ENCODE measurements around the gene FADS2. TPM values are rescaled to one million over a fixed set of nuclear protein-coding genes. Genes with fewer than 3 reads are reported as not detected.

FADS2 gene
- total RNA-seq, 4 donors from 2014 or later: 2.8 to 9.3 (median 7.0) TPM

DNA sequence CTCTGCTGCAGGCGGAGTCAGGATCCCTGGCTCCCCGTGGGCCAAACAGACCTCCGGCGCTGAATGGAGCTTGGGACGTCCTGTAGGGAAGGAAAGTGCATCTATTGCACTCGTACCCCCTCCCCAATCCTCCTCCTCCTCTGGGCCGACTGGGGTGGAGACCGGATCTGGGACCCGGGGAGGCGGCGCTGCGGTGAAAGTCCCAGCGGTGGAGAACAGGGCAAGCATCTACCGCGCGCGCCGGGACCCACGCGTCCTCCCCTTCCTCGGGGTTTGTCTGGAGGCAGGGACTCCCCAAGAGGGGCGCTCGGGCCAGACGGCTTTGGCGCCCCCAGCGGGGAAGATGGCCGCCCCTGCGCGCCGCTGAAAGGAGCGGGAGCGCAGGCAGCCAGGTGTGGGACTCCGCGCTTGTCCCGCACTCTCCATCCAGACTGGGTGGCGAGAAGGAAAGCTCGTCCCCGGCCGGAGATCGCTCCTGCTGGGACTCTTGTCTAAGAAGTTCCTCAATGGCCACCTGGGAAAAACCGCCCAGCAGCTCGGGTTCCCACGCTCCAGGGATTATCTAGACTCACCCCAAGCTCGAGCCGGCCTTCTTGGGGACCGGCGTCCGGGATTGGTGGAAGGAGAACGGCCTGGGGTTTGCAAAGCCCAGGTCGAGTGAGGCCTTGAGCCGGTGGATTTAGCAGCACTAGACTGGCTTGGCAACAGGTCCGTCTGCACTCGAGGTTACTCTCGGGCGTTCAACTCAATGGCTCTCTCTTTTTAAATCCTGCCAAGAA, 718 bp downstream of the FADS2 start:
- peak overlapping the region; percentile 1 to 42 (median 42) for H3K4me3 ChIP-seq (replicated peaks in 1 of 3)
- H3K27me3 ChIP-seq: no peaks in the 10 kb centered on the region
- no peaks in the 10 kb centered on the region for H3K36me3 ChIP-seq
- intact Hi-C loops (cut with DNase I): loop anchor here (5.0 kb wide), 1 partner anchor 58 kb away; no protein-coding TSS in a partner anchor
- peak overlapping the region; percentile 32 to 60 (median 51) for H3K27ac ChIP-seq
- DNase-seq: peak; percentile 85 to 86
- TF ChIP-seq, protein P1, sequence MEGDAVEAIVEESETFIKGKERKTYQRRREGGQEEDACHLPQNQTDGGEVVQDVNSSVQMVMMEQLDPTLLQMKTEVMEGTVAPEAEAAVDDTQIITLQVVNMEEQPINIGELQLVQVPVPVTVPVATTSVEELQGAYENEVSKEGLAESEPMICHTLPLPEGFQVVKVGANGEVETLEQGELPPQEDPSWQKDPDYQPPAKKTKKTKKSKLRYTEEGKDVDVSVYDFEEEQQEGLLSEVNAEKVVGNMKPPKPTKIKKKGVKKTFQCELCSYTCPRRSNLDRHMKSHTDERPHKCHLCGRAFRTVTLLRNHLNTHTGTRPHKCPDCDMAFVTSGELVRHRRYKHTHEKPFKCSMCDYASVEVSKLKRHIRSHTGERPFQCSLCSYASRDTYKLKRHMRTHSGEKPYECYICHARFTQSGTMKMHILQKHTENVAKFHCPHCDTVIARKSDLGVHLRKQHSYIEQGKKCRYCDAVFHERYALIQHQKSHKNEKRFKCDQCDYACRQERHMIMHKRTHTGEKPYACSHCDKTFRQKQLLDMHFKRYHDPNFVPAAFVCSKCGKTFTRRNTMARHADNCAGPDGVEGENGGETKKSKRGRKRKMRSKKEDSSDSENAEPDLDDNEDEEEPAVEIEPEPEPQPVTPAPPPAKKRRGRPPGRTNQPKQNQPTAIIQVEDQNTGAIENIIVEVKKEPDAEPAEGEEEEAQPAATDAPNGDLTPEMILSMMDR (IDR thresholded peaks at IDR 0.05): peak in 1 of 6 experiments; percentile 18
- no peak for TF ChIP-seq POLR2A (IDR thresholded peaks at IDR 0.05)
- 2% methylated on average over 14 to 25 of the region's 55 CpGs for WGBS, 2 donors
- peaks cover 22 to 29% of the 10 kb centered on the region in 2 donors for H3K4me1 ChIP-seq
- H3K9me3 ChIP-seq: no peaks in the 10 kb centered on the region

DNA sequence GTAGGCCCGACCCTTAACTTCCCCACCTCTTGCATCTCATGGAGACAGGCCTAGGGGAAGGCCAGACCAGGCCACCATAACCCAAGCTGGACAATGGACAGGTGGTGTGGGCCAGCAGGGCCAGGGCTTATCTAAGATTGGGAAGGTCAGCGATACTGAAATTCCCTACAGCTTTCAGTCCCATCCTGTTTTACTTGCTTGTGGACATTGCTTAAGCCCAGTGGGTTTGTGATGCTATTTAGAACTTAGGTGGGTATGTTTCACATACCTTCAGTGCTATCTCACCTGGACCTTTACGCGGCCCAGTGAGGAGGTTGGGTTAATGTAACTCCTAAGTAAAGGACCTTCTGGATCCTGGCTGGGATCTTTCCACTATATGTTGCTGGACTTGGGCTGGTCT, 1.7 kb downstream of the FADS2 start:
- intact Hi-C loops (cut with DNase I): loop anchor here (5.0 kb wide), 1 partner anchor 57 kb away; no protein-coding TSS in a partner anchor
- Histone ChIP-seq H3K27ac (no peak overlapping the region), H3K4me1 (peaks cover 22 to 32% of the 10 kb centered on the region in 2 donors), H3K9me3 (no peaks in the 10 kb centered on the region), H3K36me3 (no peaks in the 10 kb centered on the region), H3K27me3 (no peaks in the 10 kb centered on the region), H3K4me3 (replicated peaks in 1 of 3) (no peak overlapping the region)
- TF ChIP-seq POLR2A (IDR thresholded peaks at IDR 0.05): no peak
- TF ChIP-seq, protein P1 (IDR thresholded peaks at IDR 0.05): no peak
- no peak for DNase-seq
- 80 to 92% methylated on average over 4 of the region's 4 CpGs for WGBS, 2 donors

DNA sequence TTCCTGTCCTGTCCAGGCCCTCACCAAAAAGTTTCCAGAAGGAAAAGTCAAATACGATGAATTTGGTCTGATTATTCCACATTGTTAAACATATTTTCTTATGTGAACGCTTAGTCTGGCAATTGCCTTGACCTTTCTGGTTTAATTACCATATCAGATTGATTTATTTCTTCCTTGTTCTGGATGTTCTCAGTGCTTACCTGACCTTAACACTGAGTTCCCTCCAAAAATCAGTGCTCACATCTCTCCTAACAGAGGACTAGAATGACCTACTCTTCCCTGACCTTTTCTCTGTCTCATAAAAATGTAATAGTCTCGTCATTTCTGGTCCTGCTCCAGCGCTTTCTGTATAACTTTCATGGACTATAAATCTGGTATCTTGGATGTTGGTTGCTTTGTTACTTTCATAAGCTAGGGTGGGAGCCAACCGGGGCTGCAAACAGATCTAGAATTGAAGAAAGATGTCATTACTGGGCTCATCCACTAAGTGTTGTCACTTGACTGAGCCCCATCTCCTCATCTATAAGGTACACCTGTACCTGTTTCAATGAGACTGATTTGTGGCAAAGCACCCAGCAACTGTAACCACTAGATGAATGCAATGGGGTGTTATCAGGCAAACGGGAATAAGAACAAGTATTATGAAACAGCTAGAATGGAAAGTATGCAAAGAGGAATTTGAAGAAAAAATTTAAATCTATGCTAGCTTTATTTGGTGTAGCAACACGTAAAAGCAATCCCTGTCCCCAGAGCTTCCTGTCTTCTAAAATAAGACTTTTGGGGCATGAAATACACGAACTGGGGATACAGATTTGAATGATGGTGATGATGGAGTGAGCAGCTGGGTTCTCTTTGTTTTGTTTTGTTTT, 2.4 kb downstream of the FADS2 start:
- H3K4me3 ChIP-seq (replicated peaks in 1 of 3): no peak overlapping the region
- H3K9me3 ChIP-seq: no peaks in the 10 kb centered on the region
- H3K4me1 ChIP-seq: peaks cover 22 to 34% of the 10 kb centered on the region in 2 donors
- no peak for TF ChIP-seq POLR2A (IDR thresholded peaks at IDR 0.05)
- TF ChIP-seq, protein P1 (IDR thresholded peaks at IDR 0.05): no peak
- H3K27me3 ChIP-seq: no peaks in the 10 kb centered on the region
- no peak overlapping the region for H3K27ac ChIP-seq
- 71 to 73% methylated on average over 8 of the region's 8 CpGs for WGBS, 2 donors
- intact Hi-C loops (cut with DNase I): no loop called here
- no peak for DNase-seq
- H3K36me3 ChIP-seq: no peaks in the 10 kb centered on the region

DNA sequence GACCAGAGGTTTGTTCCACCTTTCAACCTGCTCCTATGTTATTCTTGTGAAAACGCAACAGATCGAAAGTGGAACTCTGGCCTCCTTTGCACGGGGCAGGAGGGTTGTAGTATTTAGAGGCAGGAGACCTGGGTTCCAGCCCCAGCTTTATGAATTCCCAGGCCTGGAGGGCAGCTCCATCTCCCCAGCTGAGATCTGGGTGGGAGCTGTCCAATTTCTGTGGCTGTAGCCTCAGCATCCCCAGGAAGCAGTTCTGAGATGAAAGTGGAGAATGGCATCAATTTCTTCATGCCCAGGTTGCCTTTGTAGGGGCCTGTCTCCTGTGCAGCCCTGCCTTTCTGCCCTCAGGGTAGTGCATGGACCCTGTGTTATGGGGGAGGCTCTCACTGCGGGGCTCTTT, 4.1 kb downstream of the FADS2 start:
- no peaks in the 10 kb centered on the region for H3K36me3 ChIP-seq
- H3K27ac ChIP-seq: no peak overlapping the region
- H3K4me3 ChIP-seq (replicated peaks in 1 of 3): no peak overlapping the region
- no peak for DNase-seq
- H3K27me3 ChIP-seq: no peaks in the 10 kb centered on the region
- H3K9me3 ChIP-seq: no peaks in the 10 kb centered on the region
- H3K4me1 ChIP-seq: peaks cover 22 to 32% of the 10 kb centered on the region in 2 donors
- no peak for TF ChIP-seq POLR2A (IDR thresholded peaks at IDR 0.05)
- TF ChIP-seq, protein P1 (IDR thresholded peaks at IDR 0.05): no peak
- WGBS, 2 donors: 90% methylated on average over 3 to 4 of the region's 4 CpGs
- intact Hi-C loops (cut with DNase I): no loop called here
